K562 (cell line): ENCODE data around the gene SPATS2. TPM values are rescaled to one million over a fixed set of nuclear protein-coding genes. Genes with fewer than 3 reads are reported as not detected.
A peak's percentile ranks its signal among the peaks of the same experiment; 100 is the strongest.

Experiments used
- ATAC-seq: fragments of 200-7000 bp; cut with Tn5 transposase; 3 replicates; pipeline ENCODE4 v1.9.1; 2020; ENCODE audit warnings: moderate library complexity
- BruUV-seq: library from RNA; stranded (reverse); fragments of 400-500 nt; replicated peaks from 2 replicates; lab custom pipeline; 2021; lab: Mats Ljungman, UMichigan
- CTCF ChIA-PET: fragments of 300-600 bp; formaldehyde crosslinking; extraction: SDS; loops from one replicate; lab custom pipeline; 2021; ENCODE audit warnings: low intra/inter-chr PET ratio; lab: Yijun Ruan, JAX
- POLR2A ChIA-PET: fragments of 300-600, 350-650 bp; sonication (Branson Sonifier 250); formaldehyde crosslinking; extraction: SDS; loops from one replicate; lab custom pipeline; 2021; ENCODE audit warnings: antibody characterized with exemption, inconsistent platforms; lab: Yijun Ruan, JAX
- DNase-seq, 4 experiments: peaks; one replicate each; pipeline versions ENCODE4 v3.0.0 to v3.0.0-alpha.2; 2011 to 2018; ENCODE audit warnings: low spot score in 3 of 4, mixed read lengths in 3 of 4; ENCODE audit errors: extremely low read depth in 1 of 4
- FAIRE-seq: peaks from 2 replicates; lab custom pipeline; 2011; peaks lifted over from hg19 to GRCh38; lab: Jason Lieb, UNC
- H2AFZ ChIP-seq: 2 replicates; pipeline ENCODE4 v1.6.0; 2011; ENCODE audit warnings: low read depth, low read length, control low read depth, inconsistent platforms
- H3K27ac ChIP-seq: fragments of 200-600 bp; 3 replicates; pipeline ENCODE4 v1.8.0; 2011; ENCODE audit warnings: low read depth, mild to moderate bottlenecking, control low read depth, inconsistent platforms, low read length, moderate library complexity, mixed read lengths; ENCODE audit errors: extremely low read depth
- H3K27me3 ChIP-seq, 2 experiments: fragments of 300-600 bp in 1 of 2; 2 replicates in 1 of 2; 3 replicates in 1 of 2; pipeline versions ENCODE4 v1.6.0 to v1.8.0; 2011; ENCODE audit warnings: inconsistent platforms in 2 of 2, low read length in 2 of 2, mild to moderate bottlenecking in 1 of 2, mixed read lengths in 1 of 2, moderate library complexity in 1 of 2; ENCODE audit not compliant: control insufficient read depth in 2 of 2, insufficient read depth in 2 of 2
- H3K36me3 ChIP-seq: fragments of 300-600 bp; 3 replicates; pipeline ENCODE4 v1.8.0; 2011; ENCODE audit warnings: mild to moderate bottlenecking, low read length, inconsistent platforms; ENCODE audit not compliant: control insufficient read depth, insufficient read depth
- H3K4me1 ChIP-seq, 2 experiments: fragments of 200-600 bp in 1 of 2; replicated peaks in 1 of 2; 2 replicates in 1 of 2; 3 replicates in 1 of 2; pipeline versions ENCODE4 v1.5.1 to v1.8.0; 2011; ENCODE audit warnings: inconsistent platforms in 2 of 2, low read length in 2 of 2, mild to moderate bottlenecking in 1 of 2, mixed read lengths in 1 of 2, moderate library complexity in 1 of 2; ENCODE audit not compliant: control insufficient read depth in 2 of 2, insufficient read depth in 2 of 2
- H3K4me2 ChIP-seq: 2 replicates; pipeline ENCODE4 v1.6.1; 2011; ENCODE audit warnings: low read length, control low read depth, inconsistent platforms, mixed read lengths; ENCODE audit not compliant: insufficient read depth
- H3K4me3 ChIP-seq: fragments of 200-600 bp; sonication (generic), shearing (Covaris generic); 2 replicates; pipeline ENCODE4 v1.5.1; 2016; ENCODE audit warnings: control low read depth, inconsistent platforms
- H3K79me2 ChIP-seq: fragments of 200-600 bp; 3 replicates; pipeline ENCODE4 v1.8.0; 2011; ENCODE audit warnings: low read length, inconsistent platforms; ENCODE audit not compliant: control insufficient read depth, insufficient read depth
- H3K9ac ChIP-seq, 2 experiments: 2 replicates each; pipeline versions ENCODE4 v1.6.0 to v1.6.1; 2011; ENCODE audit warnings: low read depth in 2 of 2, low read length in 2 of 2, control low read depth in 1 of 2, inconsistent platforms in 1 of 2, mild to moderate bottlenecking in 1 of 2, mixed read lengths in 1 of 2; ENCODE audit not compliant: insufficient read depth in 1 of 2
- H3K9me1 ChIP-seq: one replicate; pipeline ENCODE4 v1.6.0; 2011; ENCODE audit warnings: inconsistent platforms, mild to moderate bottlenecking, low read length, moderate library complexity; ENCODE audit not compliant: control insufficient read depth, insufficient read depth
- H3K9me3 ChIP-seq: replicated peaks from 2 replicates; pipeline ENCODE4 v1.5.1; 2011; ENCODE audit warnings: low read depth, low read length, inconsistent platforms; ENCODE audit not compliant: control insufficient read depth, insufficient read depth
- H4K20me1 ChIP-seq: replicated peaks from 2 replicates; pipeline ENCODE4 v1.6.1; 2011; ENCODE audit warnings: low read length, inconsistent platforms, mixed read lengths; ENCODE audit not compliant: control insufficient read depth, insufficient read depth
- ATF7 ChIP-seq: fragments of 450-650 bp; IDR thresholded peaks from 2 replicates; pipeline ENCODE4 v1.7.1; 2014; ENCODE audit warnings: mild to moderate bottlenecking, moderate library complexity
- BRCA1 ChIP-seq, 2 experiments: fragments of 450-650 bp in 1 of 2; sonication (generic) in 1 of 2; formaldehyde crosslinking in 1 of 2; IDR thresholded peaks; 2 replicates each; pipeline versions ENCODE4 v1.5.0 to v1.6.1; 2017 to 2020; ENCODE audit warnings: mild to moderate bottlenecking in 1 of 2, missing genetic modification reagents in 1 of 2
- ID3 ChIP-seq, 2 experiments: fragments of 250-450 bp in 1 of 2; fragments of 450-650 bp in 1 of 2; sonication (Bioruptor Pico) in 1 of 2; IDR thresholded peaks; 2 replicates each; pipeline versions ENCODE4 v1.6.1 to v1.8.0; 2016 to 2021; ENCODE audit warnings: mild to moderate bottlenecking in 2 of 2, moderate library complexity in 2 of 2, missing compliant biosample characterization in 1 of 2, missing genetic modification characterization in 1 of 2
- MTF1 ChIP-seq: fragments of 250-450 bp; sonication (Bioruptor Pico); IDR thresholded peaks from 2 replicates; pipeline ENCODE4 v1.9.0; 2021; ENCODE audit warnings: moderate library complexity, mild to moderate bottlenecking, inconsistent platforms, borderline replicate concordance
- MXI1 ChIP-seq: IDR thresholded peaks from 2 replicates; pipeline ENCODE4 v1.6.1; 2011; ENCODE audit warnings: low read depth, mild to moderate bottlenecking, improper control_type of control experiment, low read length
- POLR2B ChIP-seq: fragments of 450-650 bp; IDR thresholded peaks from 2 replicates; pipeline ENCODE4 v1.6.1; 2018; ENCODE audit warnings: low read depth; ENCODE audit not compliant: partially characterized antibody
- WGBS: fragments of 100-300 bp; shearing (Covaris generic); methylation state at CpG from one replicate; pipeline ENCODE4 v1.1.6; 2016; ENCODE audit warnings: low coverage, mixed read lengths; ENCODE audit not compliant: insufficient coverage; ENCODE audit errors: missing lambda C conversion rate; 5-methylcytosine and 5-hydroxymethylcytosine counted together
- in situ Hi-C: fragments of 300-500 bp; cut with MboI; formaldehyde crosslinking; loops from 4 replicates; pipeline ENCODE4 v1.15.0; 2018; ENCODE audit warnings: inconsistent platforms, mixed read lengths
- intact Hi-C: fragments of 100-400 bp; cut with micrococcal nuclease; formaldehyde crosslinking; loops from 2 replicates; pipeline ENCODE4 v1.14.2; 2022
- polyA plus RNA-seq, 8 experiments: library from polyadenylated mRNA; depleted of rRNA in 4 of 8; stranded (reverse) in 5 of 8; unstranded in 3 of 8; fragments of >200 nt; fragmentation: Nextera tagmentation in 2 of 8; fragmentation: Illumina TruSeq in 1 of 8; extraction: Ambion mirVana in 2 of 8; extraction: Trizol in 1 of 8; gene quantifications; 2 replicates each; pipeline versions ENCODE4 v1.2.1 to v1.2.3, GENCODE V29; 2011 to 2014; ENCODE audit warnings: inconsistent platforms in 1 of 8, missing spikeins in 1 of 8
- total RNA-seq, 7 experiments: library from RNA; depleted of rRNA in 6 of 7; stranded (reverse); fragments of >200 nt in 6 of 7; fragmentation: Illumina TruSeq in 2 of 7; extraction: Trizol in 2 of 7; gene quantifications; 2 replicates each; pipeline versions ENCODE4 v1.2.1 to v1.2.3, GENCODE V29; 2011 to 2021; ENCODE audit warnings: low replicate concordance in 1 of 7

The SPATS2 gene
- total and polyA plus RNA-seq, 9 of the 15 experiments (the other 6 are each of a cell fraction or from before 2014, with no cell fraction given), result 5.4 to 48.2 (median 17.5) TPM

- in situ Hi-C loops, result no loop called here
- Histone ChIP-seq H4K20me1 (0 out of 2 replicates have a peak, but pooled peaks cover 3% of the 10 kb centered on the region), H2AFZ (no peak overlapping the region), H3K36me3 (peaks cover 6% of the 10 kb centered on the region; the same call in 1 of the 3 replicates), H3K4me1 (peaks cover 0 to 22% of the 10 kb centered on the region in 2 experiments; a peak in 3 of 5 replicates), H3K27ac (no peak overlapping the region), H3K79me2 (no peaks in the 10 kb centered on the region), H3K9me1 (peaks cover 3% of the 10 kb centered on the region), H3K27me3 (peaks cover 13 to 58% of the 10 kb centered on the region in 2 experiments; a peak in 4 of 5 replicates), H3K4me2 (no peak overlapping the region), H3K9ac (no peak overlapping the region), H3K4me3 (no peak overlapping the region), H3K9me3 (no peaks in the 10 kb centered on the region)
- WGBS, result 14% methylated on average over 7 of the region's 7 CpGs
- ChIA-PET POLR2A (interaction anchor here (0.6 to 1.7 kb wide), 5 partner anchors 10 to 27 kb away, joined by 3 to 4 read pairs (median 3); partner anchors contain the start of gene MCRS1), CTCF (interaction anchor here (2.6 kb wide), 2 partner anchors 29 to 193 kb away, joined by 19 to 20 read pairs; no protein-coding TSS in a partner anchor)
- no peak for FAIRE-seq
- DNase-seq, result no peak
- no peak for TF ChIP-seq POLR2B
- BruUV-seq, result no TSS peak
- no peak for ATAC-seq
- intact Hi-C loops, result no loop called here
These were observed 184.8 kb downstream of the SPATS2 start for GRCh38 chr12:49552014-49552413.

- no peak overlapping the region for H3K4me2 ChIP-seq
- H3K27me3 ChIP-seq, result peaks cover 13 to 55% of the 10 kb centered on the region in 2 experiments; a peak in 4 of 5 replicates
- FAIRE-seq, result no peak
- no peaks in the 10 kb centered on the region for H3K79me2 ChIP-seq
- H2AFZ ChIP-seq, result no peak overlapping the region
- no peak overlapping the region for H3K4me3 ChIP-seq
- H3K4me1 ChIP-seq, result peaks cover 0 to 26% of the 10 kb centered on the region in 2 experiments; a peak in 3 of 5 replicates
- 7% methylated on average over 9 of the region's 9 CpGs for WGBS
- no peak for ATAC-seq
- no peak overlapping the region for H3K27ac ChIP-seq
- DNase-seq, result no peak
- H3K9me1 ChIP-seq, result peaks cover 3% of the 10 kb centered on the region
- TF ChIP-seq ID3 (CRISPR knock-in tag; IDR thresholded peaks at IDR 0.05) (no peak), ID3 (tag; IDR thresholded peaks at IDR 0.05) (no peak), ATF7 (no peak), BRCA1 (IDR thresholded peaks at IDR 0.05) (no peak), BRCA1 (CRISPR knock-in tag; IDR thresholded peaks at IDR 0.05) (0 out of 2 replicates have a peak, but pooled peaks have one; percentile 36), MTF1 (CRISPR knock-in tag) (no peak), POLR2B (no peak), MXI1 (no peak)
- ChIA-PET POLR2A (interaction anchor here (0.6 to 1.7 kb wide), 5 partner anchors 9 to 205 kb away, joined by 3 read pairs; partner anchors contain the start of gene MCRS1), CTCF (interaction anchor here (1.8 to 2.6 kb wide), 3 partner anchors 24 to 194 kb away, joined by 5 to 20 read pairs (median 19); no protein-coding TSS in a partner anchor)
- H3K9ac ChIP-seq, result no peak overlapping the region
- in situ Hi-C loops, result no loop called here
- intact Hi-C loops, result no loop called here
- H3K9me3 ChIP-seq, result no peaks in the 10 kb centered on the region
- BruUV-seq, result no TSS peak
- H3K36me3 ChIP-seq, result peaks cover 8% of the 10 kb centered on the region; the same call in 1 of the 3 replicates
- 0 out of 2 replicates have a peak, but pooled peaks cover 3% of the 10 kb centered on the region for H4K20me1 ChIP-seq
These were observed 185.2 kb downstream of the SPATS2 start for GRCh38 chr12:49552425-49552824.
